HG02798 (cell line): ENCODE data around the gene RBFOX2.
"Not testable (repeated sequence)": the region's sequence is repeated elsewhere in the genome, so short reads cannot be mapped to it uniquely, and the experiment has no call there.

ENCODE experiments used
- ATAC-seq: cut with Tn5 transposase; IDR thresholded peaks from one replicate; pipeline ENCODE4 v1.9.1; 2021; ENCODE audit warnings: mild to moderate bottlenecking; ENCODE audit not compliant: unreplicated experiment, poor library complexity

RBFOX2 gene

DNA sequence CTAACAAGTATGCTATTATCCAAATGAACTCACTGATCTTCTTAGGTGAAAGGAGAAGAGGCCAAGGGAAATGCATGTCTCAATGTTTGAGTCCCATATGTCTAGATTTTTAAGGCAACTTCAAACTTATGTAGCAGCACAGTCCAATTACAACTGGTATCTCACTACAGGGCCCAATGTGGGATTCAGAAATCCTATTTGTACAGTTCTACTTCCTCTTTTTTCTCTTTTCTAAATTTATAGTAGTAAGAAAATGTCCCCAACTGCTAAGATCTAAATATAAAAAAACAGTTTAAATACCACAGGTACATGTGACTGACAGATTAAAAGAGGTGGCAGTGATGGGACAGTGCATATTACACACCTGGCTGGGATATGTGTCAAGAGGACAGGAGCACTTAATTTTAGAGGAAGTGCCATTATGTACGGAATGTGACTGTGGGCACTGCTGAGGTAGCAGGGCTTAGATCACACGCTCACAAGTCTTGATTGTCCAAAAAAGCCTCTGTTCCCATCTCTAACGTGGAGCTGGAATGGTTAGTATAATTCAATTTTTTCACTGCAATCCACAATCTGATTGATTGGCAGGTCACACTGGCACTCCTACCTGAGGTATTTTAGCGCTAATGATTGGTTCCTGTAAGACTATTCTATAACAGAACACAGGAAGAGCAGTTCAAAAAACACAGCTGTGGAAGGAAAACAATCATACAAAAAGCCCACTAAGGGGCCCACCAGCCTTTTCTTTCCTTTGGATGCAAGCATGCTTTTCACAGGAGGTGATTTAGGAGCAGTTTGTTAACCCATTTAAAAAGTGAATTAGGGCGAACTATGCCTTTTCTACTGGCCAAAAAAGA, 276.4 kb downstream of the RBFOX2 start:
- no peak for ATAC-seq

DNA sequence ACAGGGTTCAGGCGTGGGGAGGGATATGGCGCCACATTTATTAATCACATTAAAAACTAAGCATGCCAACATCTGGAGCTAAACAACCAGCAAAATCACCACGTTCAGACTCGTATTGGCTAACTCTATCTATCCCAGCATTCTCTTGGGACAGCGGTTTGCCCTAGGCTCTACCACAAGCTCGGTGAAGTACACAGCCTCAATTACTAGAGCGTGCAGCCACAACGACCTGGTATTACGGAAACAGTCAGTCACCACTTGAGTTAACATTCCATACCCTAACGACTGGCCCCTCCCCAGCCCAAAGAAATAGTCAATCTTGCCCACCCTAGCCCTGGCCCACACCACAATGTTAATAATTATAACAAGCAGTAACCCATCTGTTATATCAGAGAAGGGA, 278.8 kb downstream of the RBFOX2 start:
- peak; percentile 57 for ATAC-seq

DNA sequence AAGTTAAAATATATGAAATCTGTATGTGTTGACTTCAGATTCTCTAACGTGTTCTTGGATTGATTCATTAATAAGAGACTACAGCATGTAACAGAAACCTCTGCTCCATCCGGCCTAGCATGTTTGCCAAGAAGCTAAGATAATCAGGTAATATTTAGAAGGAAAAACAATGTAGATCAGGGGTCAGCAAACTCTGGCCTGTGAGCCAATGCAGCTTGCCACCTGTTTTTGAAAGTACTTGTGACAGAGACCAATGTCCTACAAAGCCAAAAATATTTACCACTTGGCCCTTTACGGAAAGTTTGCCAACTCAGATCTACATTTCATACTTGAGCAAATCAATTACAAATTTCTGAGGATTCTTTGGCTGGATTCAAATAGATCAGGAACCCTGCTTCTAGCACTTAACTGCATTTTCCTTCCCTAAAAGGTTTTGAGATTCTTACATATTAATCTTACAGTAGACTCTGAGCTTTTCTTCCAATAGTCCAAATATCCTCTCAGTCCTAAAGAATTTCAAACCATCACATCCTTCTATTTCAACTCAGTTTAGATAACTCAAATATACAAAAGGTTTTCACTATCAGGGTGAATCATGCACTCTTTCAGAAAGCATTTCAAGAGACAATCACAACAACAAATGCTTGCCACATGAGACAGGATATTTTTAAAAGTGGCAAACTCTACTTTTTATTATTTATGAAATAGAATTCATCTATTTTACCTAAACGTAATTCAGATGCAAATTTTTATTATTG, 281.5 kb downstream of the RBFOX2 start:
- ATAC-seq = no peak

DNA sequence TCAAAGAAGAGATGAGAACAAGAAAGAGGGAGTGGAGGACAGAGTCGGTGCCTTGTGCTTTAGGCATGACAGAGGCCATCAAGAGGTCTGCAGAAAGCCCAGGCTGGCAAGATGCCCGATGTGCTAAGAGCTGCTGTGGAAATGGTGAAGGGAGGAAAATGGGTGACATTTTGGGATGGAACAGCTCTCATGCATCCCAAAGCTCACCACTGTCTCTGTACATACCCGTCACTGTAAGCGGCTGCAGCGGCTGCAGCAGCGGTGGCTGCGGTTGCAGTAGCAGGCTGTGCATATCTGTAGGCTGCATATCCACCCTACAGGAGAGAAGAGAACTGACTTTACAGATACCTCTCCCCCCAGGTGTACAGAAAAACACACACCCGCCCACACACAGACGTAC, 282.4 kb downstream of the RBFOX2 start:
- ATAC-seq = no peak

DNA sequence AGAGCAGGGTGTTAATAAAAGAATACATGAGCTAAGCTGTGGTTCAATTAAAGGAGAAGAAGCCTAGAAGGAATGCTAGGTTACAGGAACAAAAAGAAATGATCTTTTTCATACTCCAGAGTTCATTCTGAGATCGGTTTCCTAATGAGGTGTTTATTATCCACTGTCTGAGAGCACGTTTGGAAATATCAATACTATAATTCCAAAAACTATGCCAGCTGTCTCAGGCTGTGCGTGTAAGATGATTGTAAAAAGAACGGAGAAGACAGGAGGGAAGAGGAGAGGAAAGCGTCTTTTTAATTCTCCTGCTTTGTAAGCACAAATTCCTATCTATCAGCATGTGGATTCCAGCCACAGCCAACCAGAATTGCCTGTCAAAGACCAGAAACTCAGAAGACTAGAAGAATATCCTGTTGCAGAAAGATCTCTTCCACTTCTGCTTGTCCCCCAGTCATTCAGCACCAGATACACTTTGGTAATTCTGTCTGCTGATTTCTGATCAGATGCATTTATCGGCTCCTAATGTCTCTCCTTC, 285.2 kb downstream of the RBFOX2 start:
- ATAC-seq = no peak

DNA sequence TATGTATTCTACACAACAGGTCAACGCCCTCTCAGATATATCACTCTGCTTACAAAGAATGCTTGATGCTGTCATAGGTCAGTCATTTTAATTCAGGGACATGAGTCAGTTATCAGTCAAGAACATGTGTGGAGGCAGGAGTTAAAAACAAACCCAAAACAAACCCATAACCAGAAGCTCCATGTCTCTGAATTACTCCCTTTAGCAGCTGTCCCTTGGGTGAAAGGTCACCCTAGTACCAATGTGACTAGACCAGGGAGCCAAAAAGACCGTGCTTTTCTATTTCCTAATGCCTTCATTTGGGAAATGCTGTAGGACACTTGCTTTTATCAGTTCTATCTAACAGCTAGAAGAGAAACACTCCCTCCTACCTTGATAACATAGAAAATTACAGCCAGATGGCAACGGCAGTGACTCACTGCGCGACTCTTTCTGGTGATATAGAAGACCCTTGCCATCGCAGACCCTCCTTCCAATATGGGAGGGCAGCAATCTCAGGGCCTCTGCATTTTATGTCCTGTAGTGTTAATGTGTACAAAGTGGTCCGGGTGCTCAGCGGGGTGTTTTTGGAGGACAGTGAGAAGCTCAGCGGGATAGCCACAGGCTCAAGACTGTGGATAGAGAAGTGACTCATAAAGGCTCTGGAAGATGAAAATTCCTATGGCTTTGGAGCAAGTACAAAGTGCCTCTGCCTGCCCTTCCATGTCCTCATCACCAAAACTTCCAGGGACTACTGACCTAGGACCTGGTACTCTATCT, 286.1 kb downstream of the RBFOX2 start:
- no peak for ATAC-seq

DNA sequence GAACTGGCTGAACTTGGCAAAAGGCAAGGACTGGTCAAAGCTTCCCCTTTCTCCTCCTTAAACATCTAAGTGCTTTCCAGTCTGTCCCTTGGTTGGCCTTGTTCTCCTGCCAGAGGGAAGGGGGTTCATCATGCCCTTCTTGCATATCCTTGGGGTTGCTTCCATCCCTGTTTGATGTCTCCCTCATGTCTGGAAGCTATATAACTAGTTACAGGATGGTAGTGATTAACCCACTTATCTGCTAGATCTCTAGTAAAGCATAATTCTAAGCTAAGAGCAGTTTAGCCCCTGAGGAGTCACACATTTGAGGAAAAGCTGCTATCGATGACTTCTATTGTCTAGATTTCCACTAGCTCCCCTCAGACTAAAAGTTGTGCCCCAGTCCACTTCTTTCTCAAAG, 288.0 kb downstream of the RBFOX2 start:
- ATAC-seq = no peak

DNA sequence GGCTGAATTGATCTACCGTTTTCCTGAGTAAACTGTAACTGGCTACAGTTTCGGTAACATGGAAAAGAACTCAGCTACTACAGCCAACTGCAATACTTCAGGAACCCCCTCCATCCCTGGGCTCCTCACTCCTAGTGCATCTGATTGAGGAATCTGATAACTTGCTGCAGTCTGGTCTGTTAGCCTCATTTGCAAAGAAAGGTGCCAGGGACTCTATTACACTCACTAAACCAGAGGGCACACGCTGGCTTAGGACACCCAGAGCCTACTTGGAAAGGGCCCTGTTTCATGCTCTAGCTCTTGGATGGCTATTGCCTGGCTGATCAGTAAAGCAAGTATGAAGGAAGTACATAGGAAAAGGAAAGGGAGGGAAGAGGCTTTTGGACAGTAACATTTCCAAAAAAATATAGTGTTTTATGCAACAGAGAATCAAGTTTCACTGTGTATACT, 288.7 kb downstream of the RBFOX2 start:
- ATAC-seq = no peak

DNA sequence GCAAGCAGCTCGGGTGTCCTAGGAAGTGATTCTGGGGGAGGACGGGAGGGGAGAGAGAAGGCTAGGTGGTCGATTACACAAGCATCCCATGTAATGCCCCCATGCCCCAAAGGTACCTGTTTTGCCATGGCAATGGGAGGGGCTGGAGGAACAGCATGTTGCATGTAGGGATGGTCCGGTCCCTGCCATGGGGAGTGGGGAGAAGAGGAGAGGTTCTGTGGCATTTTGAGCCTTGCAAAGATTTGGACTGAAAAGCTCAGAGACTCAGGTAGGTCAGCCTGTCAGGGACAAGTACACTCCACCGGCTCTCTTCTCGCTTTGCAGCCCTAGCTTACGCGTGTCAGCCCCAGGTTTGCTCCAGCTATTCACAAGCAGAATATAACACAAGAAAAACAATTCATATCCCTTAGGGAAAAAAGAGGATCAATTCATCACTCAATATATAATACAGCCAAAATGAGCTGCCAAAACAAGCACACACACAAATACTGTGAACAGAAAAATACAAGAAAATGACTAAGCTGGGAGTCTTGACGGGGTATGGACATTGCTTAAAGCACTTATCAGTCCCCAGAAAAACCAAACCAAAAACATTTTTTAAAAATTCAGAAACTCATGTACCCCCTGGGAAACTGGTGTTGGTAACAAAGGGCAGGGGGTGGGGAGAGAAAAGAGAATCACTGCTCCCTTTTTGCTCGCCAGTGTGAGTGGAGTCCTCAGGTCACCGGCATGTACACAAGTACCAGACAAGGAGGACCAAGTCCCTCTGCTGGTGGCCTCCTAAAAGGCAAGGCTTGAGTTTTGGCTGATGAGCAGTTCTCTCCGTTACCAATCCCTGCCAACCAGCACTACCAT, 289.3 kb downstream of the RBFOX2 start:
- no peak for ATAC-seq

DNA sequence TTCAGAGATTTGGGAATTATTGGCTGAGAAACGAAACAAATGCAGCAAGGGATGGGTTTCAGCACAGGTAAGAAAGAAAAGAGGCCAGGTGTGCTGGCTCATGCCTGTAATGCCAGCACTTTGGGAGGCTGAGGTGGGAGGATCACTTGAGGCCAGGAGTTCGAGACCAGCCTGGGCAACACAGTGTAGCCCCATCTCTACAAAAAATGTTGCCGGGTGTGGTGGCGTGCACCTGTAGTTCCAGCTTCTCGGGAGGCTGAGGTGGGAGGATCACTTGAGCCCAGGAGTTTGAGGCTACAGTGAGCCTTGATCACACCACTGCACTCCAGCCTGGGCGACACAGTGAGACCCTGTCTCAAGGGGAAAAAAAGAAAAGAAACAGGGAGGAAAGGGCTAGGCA, 290.7 kb downstream of the RBFOX2 start:
- ATAC-seq = not testable (repeated sequence)

DNA sequence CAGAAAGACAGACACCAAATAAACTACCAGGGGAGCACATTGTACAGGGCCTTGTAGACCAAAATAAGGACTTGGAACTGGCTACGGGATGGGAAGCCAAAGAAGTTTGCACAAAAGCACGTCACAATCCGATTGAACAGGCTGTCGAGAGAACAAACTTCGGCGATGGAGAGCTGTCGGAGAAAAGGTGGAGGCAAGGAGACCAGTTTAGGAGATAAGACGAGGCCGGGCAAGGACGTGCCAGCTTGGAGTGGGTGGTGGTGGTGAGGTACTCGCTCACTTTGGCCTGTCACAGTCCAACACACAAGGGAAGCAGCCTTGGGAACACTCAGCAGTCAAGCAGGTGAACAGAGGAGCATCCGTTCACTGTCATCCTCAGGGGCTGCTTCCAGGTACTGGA, 291.9 kb downstream of the RBFOX2 start:
- no peak for ATAC-seq

DNA sequence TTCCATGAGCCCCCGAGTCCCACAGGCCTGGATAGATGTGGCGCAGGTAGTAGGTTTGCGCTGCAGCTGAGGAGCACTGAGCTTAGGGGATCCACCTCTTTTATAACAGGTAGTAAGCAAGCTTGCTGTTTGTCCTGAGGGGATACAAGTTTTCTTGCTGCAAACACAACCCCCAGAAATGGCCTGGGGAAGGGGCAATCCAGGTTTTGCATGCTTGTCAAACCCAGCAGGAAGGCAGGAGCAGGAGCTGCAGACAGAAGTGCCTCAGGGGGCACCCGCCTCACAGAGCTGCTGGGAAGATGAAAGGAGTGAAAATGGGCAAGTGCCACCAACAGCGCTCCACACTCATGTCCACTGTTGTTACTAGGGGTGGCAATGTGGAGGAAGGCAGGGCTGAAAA, 292.5 kb downstream of the RBFOX2 start:
- no peak for ATAC-seq

DNA sequence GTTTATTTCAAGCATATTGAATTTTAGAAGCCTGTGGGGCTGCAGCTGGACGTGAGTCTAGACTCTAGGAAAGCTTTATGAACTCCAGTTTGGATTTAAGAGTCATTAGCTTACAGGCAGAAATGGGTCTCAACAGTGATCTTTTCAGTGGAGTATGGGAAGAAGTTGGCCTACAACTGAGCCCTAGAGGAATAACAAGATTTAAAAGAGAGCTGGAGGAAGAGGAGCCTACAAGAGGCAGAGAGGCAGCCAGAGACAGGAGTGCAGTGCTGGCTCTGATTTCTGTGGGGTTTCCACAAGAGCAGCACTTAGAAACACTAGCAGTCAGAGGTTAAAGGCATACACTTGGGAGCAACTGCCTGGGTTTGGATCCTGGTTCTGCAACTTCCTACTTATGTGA, 293.1 kb downstream of the RBFOX2 start:
- ATAC-seq = no peak

DNA sequence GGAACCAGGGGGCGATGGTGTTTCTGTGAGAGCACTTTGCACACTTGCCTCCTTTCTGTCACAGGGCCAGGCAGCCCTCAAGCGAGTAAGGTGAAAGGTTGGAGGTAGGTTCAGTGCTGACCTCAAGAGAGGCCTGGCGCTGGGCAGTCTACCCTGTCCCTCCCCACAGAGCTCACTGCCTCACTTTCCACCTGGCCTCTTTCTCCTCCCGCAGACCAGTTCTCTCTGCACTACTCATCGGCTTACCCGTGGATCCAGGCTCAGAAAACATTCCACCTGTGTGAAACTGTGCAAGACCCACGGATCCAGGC, 294.2 kb downstream of the RBFOX2 start:
- no peak for ATAC-seq

DNA sequence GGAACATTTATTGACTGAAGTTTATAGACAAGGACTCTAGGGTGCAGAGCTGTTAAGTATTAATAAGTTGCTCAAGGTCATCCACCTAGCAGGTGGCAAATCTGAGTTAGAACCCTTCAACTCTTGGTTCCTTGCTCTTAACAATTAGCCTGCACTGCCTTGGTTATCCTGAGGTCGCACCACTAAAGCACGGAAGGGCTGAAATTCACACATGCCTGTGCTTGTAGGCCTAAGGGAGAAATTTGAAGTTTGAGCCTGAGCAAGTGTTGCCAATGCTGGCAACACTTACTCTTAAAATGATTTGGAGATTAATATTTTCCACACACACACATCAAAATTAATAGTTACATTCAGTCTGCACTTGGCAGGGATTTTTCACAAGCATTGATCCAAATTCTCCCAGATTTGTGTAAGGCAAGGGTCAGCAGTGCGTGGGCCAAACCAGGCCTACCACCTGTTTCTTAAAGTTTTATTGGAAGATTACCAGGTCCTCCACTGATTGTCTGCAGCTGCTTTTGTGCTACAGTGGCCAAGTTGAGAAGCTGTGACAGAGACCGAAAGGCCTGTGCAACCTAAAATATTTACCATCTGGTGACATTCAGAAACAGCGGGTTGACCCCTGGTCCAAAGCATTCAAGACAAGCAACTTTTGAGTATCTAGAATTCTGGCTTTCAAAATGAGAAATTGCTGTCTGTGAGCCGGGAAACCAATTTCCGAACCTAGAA, 294.7 kb downstream of the RBFOX2 start:
- ATAC-seq = no peak

DNA sequence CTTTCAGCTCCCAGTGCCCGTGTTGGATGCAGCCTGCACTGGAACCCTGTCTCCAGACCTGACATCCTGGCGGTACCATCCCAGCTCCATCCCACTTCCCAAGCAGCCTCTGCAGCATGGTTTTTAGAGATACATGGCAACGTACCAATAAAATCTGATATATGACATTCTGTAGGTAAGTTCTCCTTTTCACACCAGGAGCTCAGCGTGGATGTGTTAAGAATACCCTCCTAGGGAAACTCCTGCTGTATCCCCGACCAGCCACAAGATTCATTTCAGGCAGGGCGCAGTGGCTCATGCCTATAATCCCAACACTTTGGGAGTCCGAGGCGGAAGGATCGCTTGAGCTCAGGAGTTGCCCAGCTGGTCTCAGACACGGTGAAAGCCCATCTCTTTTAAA, 295.6 kb downstream of the RBFOX2 start:
- ATAC-seq = no peak

DNA sequence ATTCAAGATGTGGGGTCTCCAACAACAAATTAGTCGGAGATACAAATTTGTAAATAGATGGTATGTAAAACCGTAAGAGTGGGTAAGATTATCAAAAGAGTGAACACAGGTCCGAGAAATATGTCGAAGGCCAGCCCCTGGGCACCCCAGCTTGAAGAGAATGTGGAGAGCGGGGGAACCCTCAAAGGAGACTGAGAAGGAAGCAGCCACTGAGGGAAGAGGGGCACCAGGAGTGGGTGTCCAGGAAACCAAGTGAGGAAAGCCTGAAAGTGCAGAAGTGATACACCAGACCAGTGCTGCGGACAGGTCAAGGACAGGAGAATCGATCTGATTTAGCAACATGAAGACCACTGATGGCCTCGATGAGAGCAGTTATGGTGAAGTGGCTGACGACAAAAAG, 296.5 kb downstream of the RBFOX2 start:
- ATAC-seq = no peak

DNA sequence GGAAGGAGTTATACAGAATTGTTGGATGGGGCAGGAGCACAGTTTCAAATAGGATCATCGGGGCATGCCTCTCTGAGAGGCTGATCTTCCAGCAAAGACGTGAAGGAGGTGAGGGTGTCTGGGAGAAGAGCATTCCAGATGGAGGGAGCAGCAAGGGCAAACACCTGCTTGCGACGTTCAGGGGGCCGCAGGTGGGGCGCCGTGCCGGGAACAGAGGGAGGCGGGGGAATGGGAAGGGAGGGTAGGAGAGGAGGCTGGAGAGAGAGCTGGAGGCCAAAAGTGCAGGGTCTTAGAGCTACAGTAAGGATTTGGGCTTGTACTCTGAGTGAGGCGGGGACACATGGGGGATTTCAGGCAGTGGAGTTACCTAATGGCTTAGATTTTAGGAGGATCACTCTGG, 297.3 kb downstream of the RBFOX2 start:
- no peak for ATAC-seq

DNA sequence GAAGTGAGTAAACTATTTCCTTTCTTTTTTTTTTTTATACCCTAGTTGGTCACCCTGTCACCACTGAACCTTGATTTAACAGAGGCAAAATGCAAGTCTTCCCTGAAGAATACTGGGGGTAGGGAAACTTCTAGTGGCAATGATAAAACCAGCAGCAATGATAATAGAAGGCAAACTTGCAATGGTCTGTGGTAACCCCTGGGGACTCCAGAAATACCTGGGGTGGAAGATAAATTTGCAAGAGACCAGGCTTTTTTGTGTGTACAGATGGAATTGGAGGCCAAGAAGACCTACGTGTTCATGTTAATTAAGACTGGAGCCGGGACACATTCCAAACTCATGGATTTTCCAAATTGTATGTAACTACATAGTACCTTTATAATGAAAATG, 299.3 kb downstream of the RBFOX2 start:
- ATAC-seq = no peak
